Measurements from ENCODE around the gene ELF1. TPM values are rescaled to one million over a fixed set of nuclear protein-coding genes. Genes with fewer than 3 reads are reported as not detected.
A peak's percentile ranks its signal among the peaks of the same experiment; 100 is the strongest.
"Not testable (repeated sequence)": the region's sequence is repeated elsewhere in the genome, so short reads cannot be mapped to it uniquely, and the experiment has no call there.

Gene ELF1
- total RNA-seq, 2 experiments from 2014 or later, result 75.2 to 87.0 TPM

DNA sequence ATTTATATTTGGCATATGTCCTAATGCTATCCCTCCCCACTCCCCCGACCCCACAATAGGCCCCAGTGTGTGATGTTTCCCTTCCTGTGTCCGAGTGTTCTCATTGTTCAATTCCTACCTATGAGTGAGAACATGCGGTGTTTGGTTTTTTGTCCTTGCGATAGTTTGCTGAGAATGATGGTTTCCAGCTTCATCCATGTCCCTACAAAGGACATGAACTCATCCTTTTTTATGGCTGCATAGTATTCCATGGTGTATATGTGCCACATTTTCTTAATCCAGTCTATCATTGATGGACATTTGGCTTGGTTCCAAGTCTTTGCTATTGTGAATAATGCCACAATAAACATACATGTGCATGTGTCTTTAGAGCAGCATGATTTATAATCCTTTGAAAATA is 23.3 kb upstream of the ELF1 start:
- H3K36me3 Mint-ChIP-seq (ENCODE audit: low read depth), result not testable (repeated sequence)

DNA sequence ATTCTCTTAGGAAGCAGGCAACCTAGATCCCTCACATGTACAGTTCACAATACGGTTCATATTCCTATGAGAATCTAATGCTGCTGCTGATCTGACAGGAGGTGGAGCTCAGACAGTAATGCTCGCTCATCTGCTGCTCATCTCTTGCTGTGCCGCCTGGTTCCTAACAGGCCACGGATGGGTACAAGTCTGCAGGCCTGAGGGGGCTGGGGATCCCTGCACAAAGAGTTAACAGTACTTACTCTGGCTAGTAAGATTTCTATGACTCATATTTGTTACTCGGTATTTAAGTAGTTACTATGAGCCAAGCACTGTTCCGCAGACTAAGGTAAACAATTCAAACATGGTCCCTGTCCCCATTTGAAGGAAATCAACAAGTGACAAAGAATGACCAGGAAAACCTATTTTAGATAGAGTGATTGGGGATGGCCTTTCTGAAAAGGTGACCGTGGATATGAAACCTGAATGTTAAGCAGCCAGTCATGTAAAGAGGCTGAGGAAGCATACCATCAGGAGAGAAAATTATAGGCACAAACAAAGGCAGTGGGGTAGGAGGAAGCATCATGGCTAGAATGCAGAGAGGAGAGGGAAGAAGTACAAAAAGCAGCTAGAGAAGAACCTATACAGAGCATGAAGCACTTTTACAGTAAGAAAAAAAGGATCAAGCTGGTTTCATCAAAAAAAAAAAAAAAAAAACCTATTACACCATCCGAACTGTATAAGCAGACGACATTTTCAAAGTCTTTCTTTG is 21.6 kb upstream of the ELF1 start:
- DNase-seq (no peak), ATAC-seq (peak; percentile 44)
- ChIA-PET CTCF (interaction anchor here (0.8 to 1.4 kb wide), 2 partner anchors 56 to 66 kb away, joined by 3 to 4 read pairs; no protein-coding TSS in a partner anchor), POLR2A (no interaction called here)
- H3K36me3 Mint-ChIP-seq (ENCODE audit: low read depth), result no peaks in the 10 kb centered on the region
- H3K9me3 Mint-ChIP-seq (ENCODE audit: low read depth), result peaks cover 5% of the 10 kb centered on the region
- intact Hi-C loops (cut with DNase I, micrococcal nuclease), result no loop called here
- no peak overlapping the region for H3K4me3 Mint-ChIP-seq
- H3K27me3 Mint-ChIP-seq, result no peaks in the 10 kb centered on the region
- H3K27ac Mint-ChIP-seq, result peak overlapping the region; percentile 6
- peaks cover 8% of the 10 kb centered on the region for H3K4me1 Mint-ChIP-seq

More for the DNA sequence above, 23.3 kb upstream of the ELF1 start:
- H3K4me3 Mint-ChIP-seq; ATAC-seq; intact Hi-C loops (cut with DNase I, micrococcal nuclease); H3K27me3 Mint-ChIP-seq; POLR2A ChIA-PET; DNase-seq; H3K9me3 Mint-ChIP-seq (ENCODE audit: low read depth); H3K4me1 Mint-ChIP-seq; H3K27ac Mint-ChIP-seq: not testable (repeated sequence)
- CTCF ChIA-PET, result interaction anchor here (1.2 kb wide), 1 partner anchor 39 kb away, joined by 3 read pairs; no protein-coding TSS in a partner anchor

DNA sequence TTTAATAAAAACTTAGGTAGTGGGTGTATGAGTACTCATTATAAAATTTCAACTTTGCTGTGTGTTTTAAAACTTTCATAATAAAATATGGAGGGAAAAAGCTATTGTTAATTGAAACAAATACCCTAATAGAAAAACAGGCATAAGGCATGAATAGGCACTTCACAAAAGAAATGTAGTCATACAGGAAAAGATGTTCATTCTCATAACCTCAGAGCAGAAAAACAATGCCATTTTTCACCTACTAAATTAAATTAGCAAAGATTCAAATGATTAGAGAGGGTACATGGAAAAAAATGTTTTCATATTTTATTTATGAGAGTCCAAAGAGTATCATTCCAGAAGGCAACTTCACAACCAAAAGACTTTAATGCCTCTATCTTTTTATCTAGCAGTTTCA is 20.6 kb upstream of the ELF1 start:
- no peak overlapping the region for H3K27ac Mint-ChIP-seq
- POLR2A ChIA-PET, result no interaction called here
- intact Hi-C loops (cut with DNase I, micrococcal nuclease), result no loop called here
- no peaks in the 10 kb centered on the region for H3K36me3 Mint-ChIP-seq (ENCODE audit: low read depth)
- no peaks in the 10 kb centered on the region for H3K27me3 Mint-ChIP-seq
- H3K4me1 Mint-ChIP-seq, result peaks cover 14% of the 10 kb centered on the region
- CTCF ChIA-PET, result interaction anchor here (0.6 to 1.5 kb wide), 4 partner anchors 14 to 177 kb away, joined by 3 to 7 read pairs (median 4); no protein-coding TSS in a partner anchor
- H3K9me3 Mint-ChIP-seq (ENCODE audit: low read depth), result no peaks in the 10 kb centered on the region
- H3K4me3 Mint-ChIP-seq, result no peak overlapping the region
- ATAC-seq, result no peak
- DNase-seq, result no peak

DNA sequence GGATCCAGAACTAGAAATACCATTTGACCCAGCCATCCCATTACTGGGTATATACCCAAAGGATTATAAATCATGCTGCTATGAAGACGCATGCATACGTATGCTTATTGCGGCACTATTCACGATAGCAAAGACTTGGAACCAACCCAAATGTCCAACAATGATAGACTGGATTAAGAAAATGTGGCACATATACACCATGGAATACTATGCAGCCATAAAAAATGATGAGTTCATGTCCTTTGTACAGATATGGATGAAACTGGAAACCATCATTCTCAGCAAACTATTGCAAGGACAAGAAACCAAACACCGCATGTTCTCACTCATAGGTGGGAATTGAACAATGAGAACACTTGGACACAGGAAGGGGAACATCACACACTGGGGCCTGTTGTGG is 17.4 kb upstream of the ELF1 start:
- CTCF ChIA-PET; H3K36me3 Mint-ChIP-seq (ENCODE audit: low read depth): not testable (repeated sequence)

DNA sequence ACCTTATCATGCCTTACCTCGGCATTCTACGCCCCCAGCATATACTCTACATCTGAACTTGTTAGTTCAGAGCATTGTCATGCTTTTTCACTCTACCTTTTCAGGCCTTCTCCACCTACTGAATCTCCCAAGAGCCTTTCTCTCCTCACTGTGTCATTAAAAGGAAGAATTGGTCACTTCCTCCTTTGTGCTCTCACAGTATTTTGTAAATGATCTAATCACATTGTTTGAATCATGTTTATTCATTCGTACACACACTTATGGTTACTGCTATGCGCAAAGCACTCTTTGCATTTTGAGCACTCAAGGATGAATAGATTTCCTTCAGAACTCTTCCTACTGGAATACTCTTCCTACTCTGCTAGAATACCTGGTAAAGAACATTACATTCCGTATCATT is 15.8 kb upstream of the ELF1 start:
- peak; percentile 59 for ATAC-seq
- no peak overlapping the region for H3K27ac Mint-ChIP-seq
- ChIA-PET CTCF (no interaction called here), POLR2A (no interaction called here)
- H3K27me3 Mint-ChIP-seq, result no peaks in the 10 kb centered on the region
- no peak overlapping the region for H3K4me3 Mint-ChIP-seq
- H3K9me3 Mint-ChIP-seq (ENCODE audit: low read depth), result no peaks in the 10 kb centered on the region
- intact Hi-C loops (cut with DNase I, micrococcal nuclease), result no loop called here
- DNase-seq, result no peak
- H3K4me1 Mint-ChIP-seq, result peaks cover 14% of the 10 kb centered on the region
- no peaks in the 10 kb centered on the region for H3K36me3 Mint-ChIP-seq (ENCODE audit: low read depth)

More for the DNA sequence above, 17.4 kb upstream of the ELF1 start:
- H3K9me3 Mint-ChIP-seq (ENCODE audit: low read depth); DNase-seq; POLR2A ChIA-PET; H3K4me3 Mint-ChIP-seq; H3K27ac Mint-ChIP-seq; H3K27me3 Mint-ChIP-seq; ATAC-seq; intact Hi-C loops (cut with DNase I, micrococcal nuclease): not testable (repeated sequence)
- peaks cover 18% of the 10 kb centered on the region for H3K4me1 Mint-ChIP-seq

- Mint-ChIP-seq H3K36me3 (ENCODE audit: low read depth) (no peaks in the 10 kb centered on the region), H3K4me3 (no peak overlapping the region), H3K9me3 (ENCODE audit: low read depth) (no peaks in the 10 kb centered on the region), H3K27me3 (no peaks in the 10 kb centered on the region), H3K4me1 (peaks cover 17% of the 10 kb centered on the region), H3K27ac (no peak overlapping the region)
- ChIA-PET POLR2A (no interaction called here), CTCF (no interaction called here)
- intact Hi-C loops (cut with DNase I, micrococcal nuclease), result no loop called here
- no peak for DNase-seq
- ATAC-seq, result no peak
Measured at GRCh38 chr13:41034382-41034781, 15.3 kb upstream of the ELF1 start.

- peaks cover 17% of the 10 kb centered on the region for H3K4me1 Mint-ChIP-seq
- ATAC-seq, result peak; percentile 52
- ChIA-PET POLR2A (no interaction called here), CTCF (interaction anchor here (1.3 to 1.8 kb wide), 2 partner anchors 16 to 21 kb away, joined by 4 to 6 read pairs; no protein-coding TSS in a partner anchor)
- no peak for DNase-seq
- H3K27me3 Mint-ChIP-seq, result no peaks in the 10 kb centered on the region
- intact Hi-C loops (cut with DNase I, micrococcal nuclease), result no loop called here
- no peaks in the 10 kb centered on the region for H3K9me3 Mint-ChIP-seq (ENCODE audit: low read depth)
- no peak overlapping the region for H3K27ac Mint-ChIP-seq
- no peak overlapping the region for H3K4me3 Mint-ChIP-seq
- H3K36me3 Mint-ChIP-seq (ENCODE audit: low read depth), result no peaks in the 10 kb centered on the region
Measured at GRCh38 chr13:41032691-41033376, 13.7 kb upstream of the ELF1 start.

DNA sequence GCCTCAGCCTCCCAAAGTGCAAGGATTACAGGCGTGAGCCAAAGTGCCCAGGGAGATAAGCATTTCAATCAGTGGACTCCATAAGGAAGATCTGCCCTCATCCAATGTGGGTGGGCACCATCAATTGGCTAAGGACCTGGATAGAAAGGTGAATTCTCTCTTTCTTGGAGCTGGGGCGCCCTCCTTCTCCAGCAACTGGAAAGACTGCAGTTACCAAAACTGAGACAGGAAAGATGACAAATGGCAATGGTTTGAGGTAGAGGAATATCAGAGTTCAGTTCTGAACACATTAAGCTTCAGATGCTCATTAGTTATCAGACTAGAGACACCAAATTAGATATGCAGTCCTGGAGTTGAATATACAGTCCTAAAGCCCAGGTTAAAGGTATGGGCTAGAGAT is 10.5 kb upstream of the ELF1 start:
- ChIA-PET POLR2A (interaction anchor here (0.5 kb wide), 1 partner anchor 270 kb away, joined by 4 read pairs; no protein-coding TSS in a partner anchor), CTCF (interaction anchor here (1.0 to 3.9 kb wide), 7 partner anchors 9 to 193 kb away, joined by 3 to 17 read pairs (median 4); no protein-coding TSS in a partner anchor)
- Mint-ChIP-seq H3K36me3 (ENCODE audit: low read depth) (no peaks in the 10 kb centered on the region), H3K4me3 (no peak overlapping the region), H3K9me3 (ENCODE audit: low read depth) (no peaks in the 10 kb centered on the region), H3K4me1 (peaks cover 19% of the 10 kb centered on the region), H3K27me3 (no peaks in the 10 kb centered on the region), H3K27ac (no peak overlapping the region)
- intact Hi-C loops (cut with DNase I, micrococcal nuclease), result no loop called here
- ATAC-seq (peak; percentile 64), DNase-seq (peak; percentile 48)

DNA sequence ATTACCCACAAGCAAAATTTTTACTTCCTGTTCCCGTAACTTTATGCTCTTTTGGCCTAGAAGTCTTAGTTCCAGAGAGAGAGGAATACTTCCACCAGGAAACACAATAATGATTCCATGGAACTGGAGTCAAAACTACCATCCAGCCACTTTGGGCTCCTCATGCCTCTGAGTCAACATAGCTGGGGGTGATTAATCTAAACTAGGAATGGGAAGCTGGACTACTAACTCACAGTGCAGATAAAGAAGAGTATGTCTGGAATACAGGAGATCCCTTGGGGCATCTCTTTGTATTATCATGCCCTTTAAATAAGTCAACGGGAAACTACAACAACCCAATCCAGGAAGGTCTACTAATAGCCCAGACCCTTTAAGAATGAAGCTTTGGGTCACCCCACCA is 8.9 kb upstream of the ELF1 start:
- Mint-ChIP-seq H3K9me3 (ENCODE audit: low read depth) (no peaks in the 10 kb centered on the region), H3K27me3 (no peaks in the 10 kb centered on the region), H3K27ac (no peak overlapping the region), H3K36me3 (ENCODE audit: low read depth) (no peaks in the 10 kb centered on the region), H3K4me1 (peaks cover 20% of the 10 kb centered on the region), H3K4me3 (no peak overlapping the region)
- ChIA-PET CTCF (interaction anchor here (0.6 to 3.9 kb wide), 5 partner anchors 9 to 107 kb away, joined by 3 to 17 read pairs (median 4); partner anchors contain the start of gene ELF1), POLR2A (no interaction called here)
- no peak for DNase-seq
- intact Hi-C loops (cut with DNase I, micrococcal nuclease), result no loop called here
- no peak for ATAC-seq

GRCh38 chr13:41026788-41027187 is 7.7 kb upstream of the ELF1 start:
- no peaks in the 10 kb centered on the region for H3K9me3 Mint-ChIP-seq (ENCODE audit: low read depth)
- no peak overlapping the region for H3K27ac Mint-ChIP-seq
- H3K36me3 Mint-ChIP-seq (ENCODE audit: low read depth), result no peaks in the 10 kb centered on the region
- POLR2A ChIA-PET, result no interaction called here
- CTCF ChIA-PET, result interaction anchor here (1.4 kb wide), 1 partner anchor 26 kb away, joined by 3 read pairs; no protein-coding TSS in a partner anchor
- intact Hi-C loops (cut with DNase I, micrococcal nuclease), result no loop called here
- no peak overlapping the region for H3K4me3 Mint-ChIP-seq
- no peaks in the 10 kb centered on the region for H3K27me3 Mint-ChIP-seq
- H3K4me1 Mint-ChIP-seq, result peaks cover 20% of the 10 kb centered on the region
- DNase-seq (no peak), ATAC-seq (no peak)

- Mint-ChIP-seq H3K9me3 (ENCODE audit: low read depth) (no peaks in the 10 kb centered on the region), H3K4me3 (no peak overlapping the region), H3K36me3 (ENCODE audit: low read depth) (no peaks in the 10 kb centered on the region), H3K27me3 (no peaks in the 10 kb centered on the region), H3K4me1 (peaks cover 26% of the 10 kb centered on the region), H3K27ac (no peak overlapping the region)
- DNase-seq, result no peak
- no peak for ATAC-seq
- intact Hi-C loops (cut with DNase I, micrococcal nuclease), result no loop called here
- CTCF ChIA-PET, result interaction anchor here (0.6 to 1.4 kb wide), 2 partner anchors 27 to 299 kb away, joined by 3 read pairs; no protein-coding TSS in a partner anchor
- POLR2A ChIA-PET, result interaction anchor here (0.6 to 0.8 kb wide), 2 partner anchors 51 to 301 kb away, joined by 3 read pairs; no protein-coding TSS in a partner anchor
Measured at GRCh38 chr13:41025518-41025917, 6.4 kb upstream of the ELF1 start.

All from activated CD4-positive, alpha-beta T cell treated with anti-CD3 and anti-CD28 coated beads for 36 hours (primary cell).